Breast epithelium (tissue), 4 donors: ENCODE data around the gene ANP32A. TPM values are rescaled to one million over a fixed set of nuclear protein-coding genes. Genes with fewer than 3 reads are reported as not detected.

Experiments used
- DNase-seq, 2 donors: peaks; one replicate each; pipeline ENCODE4 v3.0.0-alpha.2; 2019; ENCODE audit warnings: low spot score in 2 of 2
- H3K27ac ChIP-seq, 2 donors: fragments of 200-600 bp; sonication (generic) in 1 of 2; one replicate each; pipeline ENCODE4 v1.5.1; 2016 to 2019; ENCODE audit warnings: mild to moderate bottlenecking in 1 of 2
- H3K27me3 ChIP-seq, 2 donors: fragments of 200-600 bp; sonication (generic) in 1 of 2; one replicate each; pipeline versions ENCODE4 v1.5.1 to v1.6.0; 2017 to 2019; ENCODE audit warnings: control low read depth in 1 of 2, mild to moderate bottlenecking in 1 of 2
- H3K36me3 ChIP-seq: fragments of 200-600 bp; one replicate; pipeline ENCODE4 v1.5.1; 2019
- H3K4me1 ChIP-seq, 2 donors: fragments of 200-600 bp; sonication (generic); one replicate each; pipeline ENCODE4 v1.5.1; 2016 to 2019; ENCODE audit warnings: control low read depth in 1 of 2
- H3K4me3 ChIP-seq, 3 donors: fragments of 200-600 bp; sonication (generic); 1 replicate in 2 of 3; 2 replicates in 1 of 3; pipeline ENCODE4 v1.5.1; 2016 to 2019; ENCODE audit warnings: mild to moderate bottlenecking in 3 of 3, moderate library complexity in 2 of 3
- H3K9me3 ChIP-seq, 2 donors: fragments of 200-600 bp; sonication (generic) in 1 of 2; one replicate each; pipeline ENCODE4 v1.5.1; 2016 to 2019; ENCODE audit warnings: control low read depth in 1 of 2
- POLR2A ChIP-seq: fragments of 450-650 bp; IDR thresholded peaks from one replicate; pipeline ENCODE4 v1.6.1; 2016; ENCODE audit warnings: antibody characterized with exemption, mild to moderate bottlenecking, moderate library complexity
- POLR2AphosphoS5 ChIP-seq, 3 donors: sonication (generic); formaldehyde crosslinking; IDR thresholded peaks; one replicate each; pipeline ENCODE4 v1.6.1; 2017; ENCODE audit warnings: antibody characterized with exemption in 3 of 3
- intact Hi-C: fragments of 100-400 bp; cut with DNase I; formaldehyde crosslinking; loops from one replicate; pipeline ENCODE4 v1.15.1; 2023; ENCODE audit warnings: low total_unique reads
- total RNA-seq, 3 donors: library from RNA; depleted of rRNA; stranded (reverse); fragments of >200 nt; gene quantifications; one replicate each; pipeline ENCODE4 v1.1.0, GENCODE V29; 2016
- TF ChIP-seq, protein P1 (sequence below), 3 donors: fragments of 450-650 bp; IDR thresholded peaks; one replicate each; pipeline ENCODE4 v1.5.1; 2016 to 2017; ENCODE audit warnings: antibody characterized with exemption in 3 of 3, mild to moderate bottlenecking in 3 of 3, moderate library complexity in 3 of 3

Gene ANP32A
- total RNA-seq, 3 donors from 2014 or later = 57.0 to 63.4 (median 62.8) TPM

DNA sequence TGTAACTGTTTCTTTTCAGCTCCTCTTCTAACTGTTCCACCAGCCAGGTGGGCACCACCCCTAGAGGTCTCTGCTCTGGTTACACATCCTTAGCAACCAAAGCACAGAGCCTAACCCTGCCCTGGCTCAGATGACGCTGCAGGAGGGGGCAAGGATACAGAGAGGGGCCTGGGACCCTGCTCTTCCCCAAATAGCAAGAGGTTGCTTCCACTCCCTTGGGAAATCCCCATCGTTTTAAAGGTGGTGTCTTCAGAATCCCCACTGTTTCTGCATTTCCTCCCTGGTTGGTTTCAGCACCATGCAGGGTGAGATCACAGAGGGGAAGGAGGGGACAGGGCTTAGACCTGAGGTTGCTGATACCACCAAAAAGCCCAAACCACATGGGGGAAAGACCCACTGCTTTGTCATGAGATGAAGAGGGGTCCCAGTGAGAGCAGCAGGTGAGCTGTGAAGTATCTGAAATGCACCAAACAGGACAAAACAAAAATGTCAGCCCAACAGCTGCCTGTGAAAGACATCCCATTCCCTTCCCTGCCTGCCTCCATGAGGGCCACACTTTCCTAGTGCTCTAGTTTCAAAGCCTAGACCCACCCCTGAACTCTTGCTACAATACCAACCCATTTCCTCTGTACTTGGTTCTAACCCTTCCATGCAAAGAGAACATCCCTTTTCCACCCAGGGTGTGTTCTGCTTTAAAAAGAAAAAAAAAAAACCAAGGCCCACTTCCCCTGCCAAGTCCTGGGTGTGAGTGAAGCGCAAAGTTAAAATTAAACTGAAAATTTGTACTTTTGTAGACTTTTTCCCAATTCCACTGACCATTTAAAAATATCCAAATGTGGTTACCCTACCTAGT, 29.0 kb downstream of the ANP32A start:
- no peak for DNase-seq
- no peaks in the 10 kb centered on the region for H3K36me3 ChIP-seq
- no peak for TF ChIP-seq POLR2A
- TF ChIP-seq POLR2AphosphoS5 (IDR thresholded peaks at IDR 0.05) = no peak
- TF ChIP-seq, protein P1, sequence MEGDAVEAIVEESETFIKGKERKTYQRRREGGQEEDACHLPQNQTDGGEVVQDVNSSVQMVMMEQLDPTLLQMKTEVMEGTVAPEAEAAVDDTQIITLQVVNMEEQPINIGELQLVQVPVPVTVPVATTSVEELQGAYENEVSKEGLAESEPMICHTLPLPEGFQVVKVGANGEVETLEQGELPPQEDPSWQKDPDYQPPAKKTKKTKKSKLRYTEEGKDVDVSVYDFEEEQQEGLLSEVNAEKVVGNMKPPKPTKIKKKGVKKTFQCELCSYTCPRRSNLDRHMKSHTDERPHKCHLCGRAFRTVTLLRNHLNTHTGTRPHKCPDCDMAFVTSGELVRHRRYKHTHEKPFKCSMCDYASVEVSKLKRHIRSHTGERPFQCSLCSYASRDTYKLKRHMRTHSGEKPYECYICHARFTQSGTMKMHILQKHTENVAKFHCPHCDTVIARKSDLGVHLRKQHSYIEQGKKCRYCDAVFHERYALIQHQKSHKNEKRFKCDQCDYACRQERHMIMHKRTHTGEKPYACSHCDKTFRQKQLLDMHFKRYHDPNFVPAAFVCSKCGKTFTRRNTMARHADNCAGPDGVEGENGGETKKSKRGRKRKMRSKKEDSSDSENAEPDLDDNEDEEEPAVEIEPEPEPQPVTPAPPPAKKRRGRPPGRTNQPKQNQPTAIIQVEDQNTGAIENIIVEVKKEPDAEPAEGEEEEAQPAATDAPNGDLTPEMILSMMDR (IDR thresholded peaks at IDR 0.05) = no peak
- H3K27me3 ChIP-seq = no peaks in the 10 kb centered on the region
- H3K9me3 ChIP-seq = no peaks in the 10 kb centered on the region
- H3K4me3 ChIP-seq = no peak overlapping the region
- intact Hi-C loops = no loop called here
- H3K4me1 ChIP-seq = peaks cover 31 to 64% of the 10 kb centered on the region in 2 donors
- H3K27ac ChIP-seq = peak overlapping the region; percentile 87 to 92

DNA sequence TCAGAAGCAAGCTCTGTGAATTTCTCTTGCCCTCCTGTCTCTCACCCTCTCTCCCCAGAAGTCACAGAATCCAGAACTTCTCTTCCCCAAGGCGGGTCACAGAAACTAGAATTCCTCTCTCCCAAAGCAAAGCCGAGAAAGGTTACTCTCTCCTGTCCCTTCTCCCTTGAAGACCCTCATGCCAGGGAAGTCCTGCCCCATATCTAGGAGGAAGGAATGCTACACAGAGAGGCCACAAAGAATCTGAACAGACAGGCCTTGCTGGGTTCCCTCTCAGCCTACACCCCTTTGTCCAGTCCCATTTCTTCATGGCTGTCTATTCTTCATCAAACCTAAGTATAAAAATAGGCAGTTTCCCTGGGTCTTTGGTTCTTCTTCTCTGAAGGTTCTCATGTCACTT, 29.8 kb downstream of the ANP32A start:
- no peak for DNase-seq
- TF ChIP-seq POLR2A = no peak
- TF ChIP-seq POLR2AphosphoS5 (IDR thresholded peaks at IDR 0.05) = no peak
- TF ChIP-seq, protein P1 (IDR thresholded peaks at IDR 0.05) = no peak
- H3K4me1 ChIP-seq = peaks cover 31 to 64% of the 10 kb centered on the region in 2 donors
- no peaks in the 10 kb centered on the region for H3K27me3 ChIP-seq
- H3K36me3 ChIP-seq = no peaks in the 10 kb centered on the region
- no peaks in the 10 kb centered on the region for H3K9me3 ChIP-seq
- intact Hi-C loops = no loop called here
- H3K4me3 ChIP-seq = no peak overlapping the region
- peak overlapping the region; percentile 87 to 92 for H3K27ac ChIP-seq

DNA sequence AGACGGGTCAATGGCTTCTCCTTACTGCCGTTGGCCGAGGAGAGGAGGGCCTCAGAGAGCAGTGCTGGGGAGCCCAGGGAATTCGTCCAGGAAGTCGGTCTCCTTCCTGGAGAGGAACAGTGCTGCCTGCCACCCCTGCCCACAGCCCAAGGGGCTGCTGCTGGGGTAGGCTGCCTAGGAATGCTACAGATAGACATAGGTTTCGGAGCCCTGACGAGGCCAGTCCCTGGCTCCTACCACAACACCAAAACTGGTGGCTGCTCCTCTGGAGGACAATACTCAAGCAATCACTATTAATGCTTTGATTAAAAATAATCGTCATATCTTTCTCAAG, 30.5 kb downstream of the ANP32A start:
- intact Hi-C loops = no loop called here
- no peak for DNase-seq
- no peak for TF ChIP-seq POLR2A
- TF ChIP-seq, protein P1 (IDR thresholded peaks at IDR 0.05) = no peak
- no peak for TF ChIP-seq POLR2AphosphoS5 (IDR thresholded peaks at IDR 0.05)
- peak overlapping the region; percentile 87 to 92 for H3K27ac ChIP-seq
- H3K4me1 ChIP-seq = peaks cover 31 to 63% of the 10 kb centered on the region in 2 donors
- H3K27me3 ChIP-seq = no peaks in the 10 kb centered on the region
- H3K9me3 ChIP-seq = no peaks in the 10 kb centered on the region
- no peak overlapping the region for H3K4me3 ChIP-seq
- no peaks in the 10 kb centered on the region for H3K36me3 ChIP-seq

DNA sequence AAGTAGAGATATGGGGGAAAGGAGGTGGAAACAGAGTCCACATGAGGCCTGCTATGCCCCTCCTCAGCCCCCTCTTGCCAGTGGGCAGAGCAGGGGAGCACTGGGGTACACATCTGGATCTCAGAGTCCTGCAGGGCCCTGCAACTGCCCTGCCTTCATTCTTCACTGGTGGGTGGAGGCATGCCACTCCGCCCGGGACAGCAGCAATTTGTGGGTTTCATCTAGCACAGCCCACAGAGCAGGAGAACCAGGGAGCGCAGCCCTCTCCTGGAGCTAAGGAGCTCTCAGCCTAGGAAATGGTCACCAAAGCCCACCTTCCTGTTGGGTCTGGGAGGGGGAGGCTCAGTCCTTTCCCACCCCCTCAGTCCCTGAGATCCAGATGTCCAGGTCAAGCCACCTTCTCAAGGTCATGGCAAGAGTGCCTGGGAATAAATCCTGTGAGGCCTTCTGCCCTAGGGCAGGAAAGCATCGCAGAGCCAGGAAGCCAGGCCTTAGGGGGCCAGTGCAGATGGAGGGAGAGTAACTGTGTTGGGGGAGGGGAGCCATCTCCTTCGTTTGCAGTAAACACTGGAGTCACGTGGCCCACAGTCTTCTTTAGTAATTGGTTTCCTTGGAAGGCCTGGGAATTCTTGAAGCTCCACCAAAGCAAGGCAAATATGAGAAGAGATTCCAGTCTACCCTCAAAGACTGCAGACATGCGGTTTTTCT, 31.0 kb downstream of the ANP32A start:
- no peaks in the 10 kb centered on the region for H3K9me3 ChIP-seq
- H3K36me3 ChIP-seq = no peaks in the 10 kb centered on the region
- DNase-seq = no peak
- intact Hi-C loops = no loop called here
- H3K4me1 ChIP-seq = peaks cover 28 to 58% of the 10 kb centered on the region in 2 donors
- H3K27ac ChIP-seq = peak overlapping the region; percentile 87 to 92
- TF ChIP-seq POLR2A = no peak
- TF ChIP-seq, protein P1 (IDR thresholded peaks at IDR 0.05) = no peak
- no peak for TF ChIP-seq POLR2AphosphoS5 (IDR thresholded peaks at IDR 0.05)
- no peaks in the 10 kb centered on the region for H3K27me3 ChIP-seq
- no peak overlapping the region for H3K4me3 ChIP-seq

DNA sequence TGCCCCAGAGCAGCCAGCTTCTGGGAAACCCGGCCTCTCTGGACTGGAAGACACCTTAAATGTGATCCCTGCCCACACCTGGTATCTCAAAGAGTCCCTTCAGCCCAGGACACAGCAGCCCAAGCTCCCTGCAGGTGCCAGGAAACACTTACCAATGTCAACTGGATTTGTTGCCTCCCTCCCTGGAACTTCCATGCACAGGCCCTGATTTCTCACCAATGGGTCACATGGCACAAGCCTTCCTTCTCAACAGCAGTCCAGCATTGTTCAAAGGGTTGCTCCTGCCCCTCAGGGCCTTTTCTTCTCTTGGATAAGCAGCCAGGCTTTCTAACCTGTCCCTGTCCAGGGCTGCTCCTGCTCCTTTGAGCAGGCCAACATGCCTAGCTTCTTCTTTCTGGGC, 31.6 kb downstream of the ANP32A start:
- DNase-seq = peak; percentile 52 to 59
- Histone ChIP-seq H3K4me1 (peaks cover 23 to 52% of the 10 kb centered on the region in 2 donors), H3K27me3 (no peaks in the 10 kb centered on the region), H3K27ac (peak overlapping the region; percentile 87 to 92), H3K9me3 (no peaks in the 10 kb centered on the region), H3K36me3 (no peaks in the 10 kb centered on the region), H3K4me3 (no peak overlapping the region)
- TF ChIP-seq, protein P1 (IDR thresholded peaks at IDR 0.05) = no peak
- no peak for TF ChIP-seq POLR2AphosphoS5 (IDR thresholded peaks at IDR 0.05)
- TF ChIP-seq POLR2A = no peak
- intact Hi-C loops = no loop called here
